Immature natural killer cell (primary cell): ENCODE results near the gene RPS6KB2. TPM values are rescaled to one million over a fixed set of nuclear protein-coding genes. Genes with fewer than 3 reads are reported as not detected.
A peak's percentile ranks its signal among the peaks of the same experiment; 100 is the strongest.
"Not testable (repeated sequence)": the region's sequence is repeated elsewhere in the genome, so short reads cannot be mapped to it uniquely, and the experiment has no call there.

Source experiments
- DNase-seq, 3 donors: peaks; one replicate each; pipeline ENCODE4 v3.0.0; 2022; ENCODE audit warnings: mixed read lengths in 1 of 3
- H3K27ac Mint-ChIP-seq, 6 donors: one replicate each; pipeline ENCODE4 v1.8.0; 2020; ENCODE audit warnings: mixed read lengths in 6 of 6, mild to moderate bottlenecking in 5 of 6, inconsistent platforms in 4 of 6, moderate library complexity in 3 of 6
- H3K27me3 Mint-ChIP-seq, 3 donors: one replicate each; pipeline ENCODE4 v1.8.0; 2020 to 2021; ENCODE audit warnings: low read depth in 3 of 3, mild to moderate bottlenecking in 3 of 3, mixed read lengths in 3 of 3, moderate library complexity in 3 of 3, inconsistent platforms in 1 of 3
- H3K36me3 Mint-ChIP-seq, 3 donors: one replicate each; pipeline ENCODE4 v1.8.0; 2020; ENCODE audit warnings: mixed read lengths in 3 of 3, inconsistent platforms in 2 of 3, mild to moderate bottlenecking in 2 of 3
- H3K4me1 Mint-ChIP-seq, 2 donors: one replicate each; pipeline ENCODE4 v1.8.0; 2020; ENCODE audit warnings: inconsistent platforms in 2 of 2, mild to moderate bottlenecking in 2 of 2, mixed read lengths in 2 of 2, moderate library complexity in 1 of 2
- H3K4me3 Mint-ChIP-seq, 5 donors: one replicate each; pipeline ENCODE4 v1.8.0; 2020; ENCODE audit warnings: mild to moderate bottlenecking in 5 of 5, mixed read lengths in 5 of 5, inconsistent platforms in 3 of 5, moderate library complexity in 3 of 5
- H3K9me3 Mint-ChIP-seq, 6 donors: one replicate each; pipeline ENCODE4 v1.8.0; 2020; ENCODE audit warnings: mild to moderate bottlenecking in 6 of 6, mixed read lengths in 6 of 6, inconsistent platforms in 4 of 6, moderate library complexity in 3 of 6
- polyA plus RNA-seq, 3 donors: library from polyadenylated mRNA; unstranded; fragments of 300-500 nt; fragmentation: Illumina TruSeq; gene quantifications; one replicate each; pipeline ENCODE4 v1.2.3, GENCODE V29; 2021

The RPS6KB2 gene
- polyA plus RNA-seq, 3 donors from 2014 or later = 71.5 to 96.5 (median 74.9) TPM

DNA sequence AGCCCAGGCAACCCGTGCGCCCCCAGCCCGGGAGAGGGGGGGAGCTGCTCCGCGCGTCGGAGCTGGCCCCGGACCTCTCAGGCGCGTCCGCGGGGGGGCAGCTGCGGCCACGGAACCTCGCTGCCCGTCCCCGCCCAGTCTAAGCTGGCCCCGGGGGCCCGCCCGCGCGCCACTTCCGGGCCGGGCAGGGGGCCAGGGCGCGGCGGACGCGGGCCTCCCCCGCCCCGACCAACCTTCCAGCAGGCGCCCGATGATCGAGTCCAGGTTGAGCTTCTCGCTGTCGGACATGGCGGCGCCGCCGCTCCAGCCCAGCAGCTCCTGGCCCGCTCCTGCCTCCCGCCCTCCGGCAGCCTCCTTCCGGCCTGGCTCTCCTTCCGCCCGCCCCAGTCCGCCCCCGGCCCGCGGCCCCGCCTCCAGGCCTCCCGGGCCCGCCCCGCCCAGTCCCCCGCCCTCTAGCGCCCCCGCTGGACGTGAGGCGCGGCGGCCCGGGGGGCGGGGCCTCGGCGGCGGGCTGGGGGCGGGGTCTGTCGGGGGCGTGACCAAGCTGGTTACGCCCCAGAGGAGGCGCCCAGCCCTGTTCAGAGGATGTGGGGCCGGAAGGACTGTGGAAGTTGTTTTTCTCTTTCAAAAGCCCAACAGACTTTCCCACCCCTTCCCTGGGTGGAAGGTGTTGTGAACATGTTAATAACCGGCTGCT is 26.7 kb upstream of the RPS6KB2 start, which contains the start of gene PPP1CA:
TSS of gene PPP1CA (minus strand) at position 364 of the 697 bp plus-strand sequence. CDS start at position 288, 76 bp downstream.
- peak within 1 kb of the TSS; percentile 81 to 97 (median 91) for H3K27ac Mint-ChIP-seq
- peak; percentile 93 to 94 (median 94) for DNase-seq
- H3K4me1 Mint-ChIP-seq = peaks cover 48 to 72% of the 10 kb centered on the region in 2 donors
- H3K36me3 Mint-ChIP-seq = peaks cover 0 to 23% (median 4%) of the 10 kb centered on the region in 3 donors
- H3K9me3 Mint-ChIP-seq = no peaks in the 10 kb centered on the region
- H3K27me3 Mint-ChIP-seq = peaks cover 2 to 9% (median 6%) of the 10 kb centered on the region in 3 donors
- peak within 1 kb of the TSS; percentile 85 to 99 (median 96) for H3K4me3 Mint-ChIP-seq

DNA sequence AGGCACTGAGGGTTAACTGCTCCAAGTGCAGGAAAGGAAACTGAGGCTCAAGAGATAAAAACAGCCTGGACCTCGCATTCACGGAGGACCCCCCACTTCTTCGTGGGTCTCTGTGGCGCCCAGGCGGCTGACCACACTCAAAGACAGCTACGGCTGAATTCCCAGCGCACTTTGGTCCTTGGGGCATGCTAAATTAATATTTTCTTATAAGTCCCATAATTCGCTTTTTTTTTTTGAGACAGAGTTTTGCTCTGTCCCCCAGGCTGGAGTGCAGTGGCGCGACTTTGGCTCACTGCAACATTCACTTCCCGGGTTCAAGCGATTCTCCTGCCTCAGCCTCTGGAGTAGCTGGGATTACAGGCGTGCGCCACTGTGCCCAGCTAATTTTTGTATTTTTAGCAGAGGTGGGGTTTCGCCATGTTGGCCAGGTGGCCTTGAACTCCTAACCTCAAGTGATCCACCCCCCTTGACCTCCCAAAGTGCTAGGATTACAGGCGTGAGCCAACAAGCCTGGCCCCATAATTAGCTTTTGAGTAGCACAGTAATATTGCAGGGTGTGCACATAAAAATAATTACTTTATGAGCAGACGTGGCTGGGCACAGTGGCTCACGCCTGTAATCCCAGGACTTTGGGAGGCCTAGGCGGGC is 26.0 kb upstream of the RPS6KB2 start:
- peaks cover 48 to 74% of the 10 kb centered on the region in 2 donors for H3K4me1 Mint-ChIP-seq
- H3K9me3 Mint-ChIP-seq = not testable (repeated sequence)

DNA sequence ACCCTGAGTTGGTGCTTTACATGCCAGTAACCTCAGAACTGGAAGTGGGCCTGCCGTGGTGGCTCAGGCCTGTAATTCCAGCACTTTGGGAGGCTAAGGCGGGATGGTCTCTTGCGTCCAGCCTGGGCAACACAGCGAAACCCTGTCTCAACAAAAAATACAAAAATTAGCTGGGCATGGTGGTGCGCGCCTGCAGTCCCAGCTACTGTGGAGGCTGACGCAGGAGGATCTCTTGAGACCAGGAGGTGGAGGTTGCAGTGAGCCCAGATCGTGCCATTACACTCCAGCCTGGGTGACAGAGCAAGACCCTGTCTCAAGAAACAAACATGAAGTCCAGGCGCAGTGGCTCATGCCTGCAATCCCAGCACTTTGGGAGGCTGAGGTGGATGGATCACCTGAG is 25.2 kb upstream of the RPS6KB2 start:
- H3K36me3 Mint-ChIP-seq = peaks cover 4 to 23% (median 5%) of the 10 kb centered on the region in 3 donors
- peaks cover 48 to 75% of the 10 kb centered on the region in 2 donors for H3K4me1 Mint-ChIP-seq
- not testable (repeated sequence) for H3K9me3 Mint-ChIP-seq, DNase-seq, H3K27me3 Mint-ChIP-seq
- peak overlapping the region; percentile 95 to 99 (median 98) for H3K4me3 Mint-ChIP-seq
- peak overlapping the region; percentile 91 to 98 (median 94) for H3K27ac Mint-ChIP-seq

More for the DNA sequence above, 26.0 kb upstream of the RPS6KB2 start:
- Mint-ChIP-seq H3K4me3 (peak overlapping the region; percentile 79 to 99 (median 96)), H3K36me3 (peaks cover 4 to 28% (median 4%) of the 10 kb centered on the region in 3 donors), H3K27ac (peak overlapping the region; percentile 73 to 97 (median 91))
- not testable (repeated sequence) for DNase-seq, H3K27me3 Mint-ChIP-seq

DNA sequence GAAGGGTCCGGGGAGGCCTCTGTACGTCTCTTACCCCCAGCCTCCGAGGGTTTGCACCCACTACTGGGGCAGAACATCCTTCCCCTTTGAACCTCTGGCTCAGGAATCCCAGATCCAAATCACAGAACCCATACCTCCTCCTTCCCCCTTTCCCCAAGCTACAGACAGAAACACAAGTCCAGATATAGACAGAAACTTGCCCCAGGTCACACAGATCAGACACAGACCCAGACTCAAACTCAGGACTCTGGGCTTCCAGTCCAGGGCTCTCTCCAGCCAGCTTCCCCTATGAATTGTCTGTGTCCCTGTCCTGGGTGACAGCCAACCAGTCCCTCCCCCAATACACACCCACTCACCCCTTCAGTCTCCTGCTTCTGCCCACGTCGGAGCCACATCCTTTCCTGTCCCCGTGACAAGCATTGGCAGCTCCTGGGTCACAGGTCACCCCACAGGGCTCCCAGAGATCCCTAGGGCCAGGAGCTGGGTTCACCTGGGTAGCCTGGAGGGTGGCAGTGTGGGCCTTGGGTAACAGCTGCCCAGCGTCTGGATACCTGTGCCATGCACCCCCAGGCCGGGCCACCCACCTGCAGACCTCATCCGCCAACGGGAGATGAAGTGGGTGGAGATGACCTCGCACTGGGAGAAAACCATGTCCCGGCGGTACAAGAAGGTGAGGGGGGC is 23.6 kb upstream of the RPS6KB2 start:
- H3K36me3 Mint-ChIP-seq = peaks cover 4 to 23% (median 5%) of the 10 kb centered on the region in 3 donors
- H3K27ac Mint-ChIP-seq = peak overlapping the region; percentile 91 to 98 (median 96)
- peak in 2 of 3 donors; percentile 57 for DNase-seq
- H3K27me3 Mint-ChIP-seq = peaks cover 3 to 12% (median 10%) of the 10 kb centered on the region in 3 donors
- H3K4me1 Mint-ChIP-seq = peaks cover 59 to 79% of the 10 kb centered on the region in 2 donors
- peak overlapping the region; percentile 95 to 99 (median 98) for H3K4me3 Mint-ChIP-seq
- H3K9me3 Mint-ChIP-seq = no peaks in the 10 kb centered on the region

DNA sequence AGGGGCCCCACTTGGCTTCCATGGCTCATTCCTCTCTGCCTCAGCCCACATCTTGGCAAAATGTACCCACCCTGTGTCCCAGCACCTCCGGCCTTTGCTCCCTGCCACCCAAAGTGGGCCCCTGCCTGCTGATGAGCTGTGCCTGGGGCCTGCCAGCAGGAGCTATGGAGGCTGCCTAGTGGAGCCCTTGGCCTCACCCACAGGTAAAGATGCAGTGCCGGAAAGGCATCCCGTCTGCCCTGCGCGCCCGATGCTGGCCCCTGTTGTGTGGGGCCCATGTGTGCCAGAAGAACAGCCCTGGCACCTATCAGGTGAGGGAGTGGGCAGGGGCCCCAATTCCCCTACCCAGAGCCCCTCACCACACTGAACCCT is 23.1 kb upstream of the RPS6KB2 start:
- H3K27me3 Mint-ChIP-seq = peaks cover 3 to 14% (median 10%) of the 10 kb centered on the region in 3 donors
- peak overlapping the region; percentile 95 to 99 (median 98) for H3K4me3 Mint-ChIP-seq
- DNase-seq = no peak
- H3K27ac Mint-ChIP-seq = peak overlapping the region; percentile 91 to 98 (median 96)
- peaks cover 62 to 79% of the 10 kb centered on the region in 2 donors for H3K4me1 Mint-ChIP-seq
- no peaks in the 10 kb centered on the region for H3K9me3 Mint-ChIP-seq
- H3K36me3 Mint-ChIP-seq = peaks cover 4 to 22% (median 5%) of the 10 kb centered on the region in 3 donors

DNA sequence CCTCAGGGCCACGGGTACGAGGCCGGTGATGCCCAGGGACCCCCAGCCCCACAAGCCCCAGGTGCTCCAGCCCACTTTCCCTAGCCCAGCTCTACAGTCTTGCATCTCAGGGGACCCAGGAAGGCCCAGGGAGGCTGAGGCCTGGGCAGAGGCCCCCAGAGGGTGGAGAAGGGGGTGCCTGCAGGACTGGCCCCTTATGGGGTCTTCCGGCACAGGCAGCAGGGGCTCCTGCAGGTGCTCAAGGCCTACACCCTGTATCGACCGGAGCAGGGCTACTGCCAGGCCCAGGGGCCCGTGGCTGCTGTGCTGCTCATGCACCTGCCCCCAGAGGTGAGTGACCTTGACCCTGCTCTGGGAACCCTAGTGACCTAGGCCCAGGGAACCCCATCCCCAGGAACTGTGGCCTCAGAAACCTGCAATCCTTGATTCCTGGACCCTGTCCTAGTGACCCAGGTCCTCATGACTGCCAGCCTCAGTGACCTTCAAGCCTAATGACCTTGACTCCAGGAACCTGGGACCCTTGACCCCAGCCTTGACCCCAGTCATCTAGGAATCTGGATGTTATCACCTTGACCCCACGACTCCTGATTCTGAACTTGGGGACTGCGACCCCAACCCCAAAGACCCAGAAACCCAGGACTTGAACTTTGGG is 22.5 kb upstream of the RPS6KB2 start:
- H3K27me3 Mint-ChIP-seq = peaks cover 3 to 14% (median 9%) of the 10 kb centered on the region in 3 donors
- H3K4me1 Mint-ChIP-seq = peaks cover 62 to 79% of the 10 kb centered on the region in 2 donors
- no peaks in the 10 kb centered on the region for H3K9me3 Mint-ChIP-seq
- peak overlapping the region; percentile 91 to 98 (median 96) for H3K27ac Mint-ChIP-seq
- peaks cover 4 to 17% (median 5%) of the 10 kb centered on the region in 3 donors for H3K36me3 Mint-ChIP-seq
- no peak for DNase-seq
- H3K4me3 Mint-ChIP-seq = peak overlapping the region; percentile 95 to 99 (median 98)

DNA sequence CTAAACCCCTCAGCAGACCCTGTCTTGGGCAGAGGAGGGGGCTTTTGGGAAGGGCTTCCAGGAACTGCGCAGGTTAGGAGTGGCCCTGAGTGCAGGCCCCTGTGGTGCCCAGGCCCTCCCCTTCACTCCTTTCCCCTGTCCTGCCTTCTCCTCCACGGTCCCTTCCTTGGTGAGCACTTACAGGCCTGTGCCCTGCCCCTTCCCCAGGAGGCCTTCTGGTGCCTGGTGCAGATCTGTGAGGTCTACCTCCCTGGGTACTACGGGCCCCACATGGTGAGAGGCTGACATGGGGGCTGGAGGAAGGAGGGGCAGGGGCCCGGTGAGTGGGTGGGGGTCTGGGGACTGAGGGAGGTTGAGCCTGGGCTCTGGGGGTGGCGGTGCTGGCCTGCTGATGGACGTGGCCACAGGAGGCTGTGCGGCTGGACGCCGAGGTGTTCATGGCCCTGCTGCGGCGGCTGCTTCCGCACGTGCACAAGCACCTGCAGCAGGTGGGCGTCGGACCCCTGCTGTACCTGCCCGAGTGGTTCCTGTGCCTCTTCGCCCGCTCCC is 21.8 kb upstream of the RPS6KB2 start:
- H3K27me3 Mint-ChIP-seq = peaks cover 2 to 14% (median 9%) of the 10 kb centered on the region in 3 donors
- H3K9me3 Mint-ChIP-seq = no peaks in the 10 kb centered on the region
- peaks cover 65 to 83% of the 10 kb centered on the region in 2 donors for H3K4me1 Mint-ChIP-seq
- peak overlapping the region; percentile 95 to 99 (median 98) for H3K4me3 Mint-ChIP-seq
- no peak for DNase-seq
- H3K36me3 Mint-ChIP-seq = peaks cover 4 to 17% (median 5%) of the 10 kb centered on the region in 3 donors
- peak overlapping the region; percentile 92 to 98 (median 96) for H3K27ac Mint-ChIP-seq

DNA sequence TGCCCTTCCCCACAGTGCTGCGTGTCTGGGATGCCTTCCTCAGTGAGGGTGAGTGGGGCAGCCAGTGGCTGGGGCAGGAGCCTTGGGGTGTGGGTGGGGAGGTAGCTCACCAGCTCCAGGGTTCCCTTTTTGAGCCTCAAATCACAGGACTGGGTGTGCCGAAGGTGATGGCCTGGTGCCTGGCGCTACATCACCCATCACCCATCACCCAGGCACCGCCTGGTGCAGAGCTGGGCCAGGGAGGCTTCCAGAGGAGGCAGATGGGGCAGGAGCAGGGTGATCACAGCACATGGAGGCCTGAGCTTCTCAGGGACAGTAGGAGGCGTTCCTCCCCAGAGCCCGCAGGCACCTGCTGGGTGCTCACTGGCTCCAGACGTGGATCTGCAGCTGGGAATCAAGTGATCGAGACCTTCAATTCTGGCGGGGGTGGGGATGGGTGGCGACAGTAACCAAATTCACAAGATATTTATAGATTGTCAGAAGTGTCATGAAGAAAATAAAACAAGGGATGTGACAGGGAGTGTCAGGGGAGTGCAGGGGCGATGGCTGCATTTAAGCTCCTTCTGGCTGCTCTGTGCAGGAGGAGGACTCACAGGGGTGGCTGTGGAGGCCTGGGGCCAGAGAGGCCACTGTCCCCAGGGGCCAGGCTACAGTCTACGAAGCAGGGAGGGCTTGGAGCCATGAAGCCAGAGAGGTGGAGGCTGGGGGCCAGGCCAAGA is 21.2 kb upstream of the RPS6KB2 start:
- no peaks in the 10 kb centered on the region for H3K9me3 Mint-ChIP-seq
- H3K27me3 Mint-ChIP-seq = peaks cover 2 to 12% (median 9%) of the 10 kb centered on the region in 3 donors
- no peak for DNase-seq
- H3K4me3 Mint-ChIP-seq = peak overlapping the region; percentile 85 to 99 (median 96)
- H3K27ac Mint-ChIP-seq = peak overlapping the region; percentile 90 to 98 (median 96)
- peaks cover 4 to 17% (median 5%) of the 10 kb centered on the region in 3 donors for H3K36me3 Mint-ChIP-seq
- H3K4me1 Mint-ChIP-seq = peaks cover 72 to 87% of the 10 kb centered on the region in 2 donors

DNA sequence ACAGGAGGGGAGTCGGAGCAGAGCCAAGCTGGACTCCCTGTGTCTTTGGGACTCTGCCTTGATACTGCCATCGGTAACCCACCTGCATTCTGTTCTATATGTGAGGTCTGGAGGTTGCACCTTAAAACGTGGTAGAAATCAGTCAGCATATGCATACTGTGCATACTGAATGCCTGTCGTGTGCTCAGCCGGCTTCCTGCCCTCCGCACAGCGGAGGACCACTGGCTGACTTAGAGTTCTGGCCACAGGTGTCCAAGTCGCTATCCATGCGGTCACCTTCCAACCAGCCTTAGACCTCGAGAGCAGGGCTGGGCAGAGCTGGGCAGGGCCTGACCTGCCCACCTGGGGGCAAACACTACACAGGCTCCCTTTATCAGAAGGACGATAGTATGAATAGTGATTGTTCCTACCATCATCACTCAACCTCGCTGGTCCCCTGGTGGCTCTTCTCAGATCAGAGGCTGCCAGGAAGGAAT is 20.6 kb upstream of the RPS6KB2 start:
- peaks cover 78 to 89% of the 10 kb centered on the region in 2 donors for H3K4me1 Mint-ChIP-seq
- peaks cover 2 to 12% (median 9%) of the 10 kb centered on the region in 3 donors for H3K27me3 Mint-ChIP-seq
- no peaks in the 10 kb centered on the region for H3K9me3 Mint-ChIP-seq
- peak overlapping the region; percentile 90 to 98 (median 96) for H3K27ac Mint-ChIP-seq
- peak overlapping the region; percentile 85 to 99 (median 96) for H3K4me3 Mint-ChIP-seq
- peaks cover 4 to 17% (median 5%) of the 10 kb centered on the region in 3 donors for H3K36me3 Mint-ChIP-seq
- DNase-seq = no peak

DNA sequence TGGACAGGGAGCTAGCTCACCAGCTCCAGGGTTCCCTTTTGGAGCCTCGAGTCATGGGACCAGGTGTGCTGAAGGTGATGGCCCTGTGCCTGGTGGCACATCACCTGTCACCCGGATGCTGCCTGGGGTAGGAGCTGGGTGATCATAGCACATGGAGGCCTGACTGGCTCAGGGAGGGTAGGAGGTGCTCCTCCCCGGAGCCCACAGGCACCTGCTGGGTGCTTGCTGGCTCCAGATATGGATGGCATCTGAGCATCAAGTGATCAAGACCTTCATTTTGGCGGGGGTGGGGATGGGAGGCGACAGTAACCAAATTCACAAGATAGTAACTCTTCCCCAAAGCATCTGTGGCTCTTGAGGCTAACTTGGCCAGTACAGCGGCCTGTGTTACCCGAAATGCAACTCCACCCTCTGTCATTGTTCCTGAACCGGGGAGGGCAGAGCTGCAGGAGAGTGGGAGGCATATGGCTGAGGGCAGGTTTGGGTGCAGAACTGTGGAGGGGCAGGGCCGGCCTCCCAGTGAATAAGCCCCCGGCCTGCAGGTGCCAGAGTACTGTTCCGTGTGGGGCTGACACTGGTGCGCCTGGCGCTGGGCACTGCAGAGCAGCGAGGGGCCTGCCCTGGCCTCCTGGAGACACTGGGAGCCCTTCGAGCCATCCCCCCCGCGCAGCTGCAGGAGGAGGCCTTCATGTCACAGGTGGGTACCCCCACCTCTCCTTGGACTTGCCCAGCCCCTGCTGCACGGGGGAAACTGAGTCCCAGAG is 19.7 kb upstream of the RPS6KB2 start:
- H3K27me3 Mint-ChIP-seq = peaks cover 2 to 17% (median 6%) of the 10 kb centered on the region in 3 donors
- peak in 1 of 3 donors; percentile 33 for DNase-seq
- H3K27ac Mint-ChIP-seq = peak overlapping the region; percentile 90 to 98 (median 96)
- H3K36me3 Mint-ChIP-seq = peaks cover 4 to 17% (median 5%) of the 10 kb centered on the region in 3 donors
- peaks cover 83 to 91% of the 10 kb centered on the region in 2 donors for H3K4me1 Mint-ChIP-seq
- H3K4me3 Mint-ChIP-seq = peak overlapping the region; percentile 85 to 99 (median 96)
- H3K9me3 Mint-ChIP-seq = no peaks in the 10 kb centered on the region

DNA sequence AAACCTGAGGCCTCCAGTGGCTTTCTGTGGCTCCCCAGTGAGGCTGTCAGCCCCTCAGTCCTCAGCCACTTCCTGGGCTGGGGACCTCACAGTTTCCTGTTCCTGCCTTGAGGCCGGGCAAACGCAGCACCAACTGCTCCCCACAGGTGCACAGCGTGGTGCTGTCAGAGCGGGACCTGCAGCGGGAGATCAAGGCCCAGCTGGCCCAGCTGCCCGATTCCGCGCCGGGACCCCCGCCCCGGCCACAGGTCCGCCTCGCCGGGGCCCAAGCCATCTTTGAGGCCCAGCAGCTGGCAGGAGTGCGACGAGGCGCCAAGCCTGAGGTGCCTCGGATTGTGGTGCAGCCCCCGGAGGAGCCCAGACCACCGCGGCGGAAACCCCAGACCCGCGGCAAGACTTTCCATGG is 19.0 kb upstream of the RPS6KB2 start:
- peaks cover 87 to 94% of the 10 kb centered on the region in 2 donors for H3K4me1 Mint-ChIP-seq

More for the DNA sequence above, 19.0 kb upstream of the RPS6KB2 start:
- DNase-seq = peak; percentile 84 to 86 (median 86)
- H3K4me3 Mint-ChIP-seq = peak overlapping the region; percentile 89 to 99 (median 96)
- peak overlapping the region; percentile 90 to 98 (median 96) for H3K27ac Mint-ChIP-seq
- no peaks in the 10 kb centered on the region for H3K9me3 Mint-ChIP-seq
- H3K36me3 Mint-ChIP-seq = peaks cover 4 to 17% (median 5%) of the 10 kb centered on the region in 3 donors
- H3K27me3 Mint-ChIP-seq = peaks cover 2 to 16% (median 5%) of the 10 kb centered on the region in 3 donors
